ENCODE results near the gene DMGDH.

DMGDH gene

GRCh38 chr5:78997090-78997489 is 72.4 kb downstream of the DMGDH start:
- TF ChIP-seq CTCF (IDR thresholded peaks at IDR 0.05): no peak

- no peak for TF ChIP-seq CTCF (IDR thresholded peaks at IDR 0.05)
Observed at GRCh38 chr5:78995521-78996007, 73.9 kb downstream of the DMGDH start.

GRCh38 chr5:78993165-78993564 is 76.3 kb downstream of the DMGDH start:
- TF ChIP-seq CTCF (IDR thresholded peaks at IDR 0.05): no peak

DNA sequence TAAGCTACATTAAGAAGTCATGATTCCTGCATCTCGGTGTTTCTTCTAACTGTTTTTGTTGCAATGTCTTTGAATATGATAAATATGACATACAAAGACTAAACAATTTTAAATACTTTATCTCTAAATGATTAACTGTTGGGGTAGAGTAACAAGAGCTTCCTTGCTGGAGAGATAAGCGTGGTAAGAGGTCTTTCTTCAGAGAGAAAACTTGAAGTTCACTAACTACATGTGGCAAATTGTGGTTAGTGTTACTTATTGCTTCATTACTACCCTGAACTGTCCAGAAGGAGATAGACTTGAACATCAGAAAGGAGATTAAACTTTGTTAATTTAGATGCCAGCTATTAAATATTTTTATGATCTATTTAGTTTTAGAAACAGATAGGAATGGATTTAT is 77.3 kb downstream of the DMGDH start:
- no peak for TF ChIP-seq CTCF (IDR thresholded peaks at IDR 0.05)

- no peak for TF ChIP-seq CTCF (IDR thresholded peaks at IDR 0.05)
Observed at GRCh38 chr5:78989080-78989479, 80.4 kb downstream of the DMGDH start.

DNA sequence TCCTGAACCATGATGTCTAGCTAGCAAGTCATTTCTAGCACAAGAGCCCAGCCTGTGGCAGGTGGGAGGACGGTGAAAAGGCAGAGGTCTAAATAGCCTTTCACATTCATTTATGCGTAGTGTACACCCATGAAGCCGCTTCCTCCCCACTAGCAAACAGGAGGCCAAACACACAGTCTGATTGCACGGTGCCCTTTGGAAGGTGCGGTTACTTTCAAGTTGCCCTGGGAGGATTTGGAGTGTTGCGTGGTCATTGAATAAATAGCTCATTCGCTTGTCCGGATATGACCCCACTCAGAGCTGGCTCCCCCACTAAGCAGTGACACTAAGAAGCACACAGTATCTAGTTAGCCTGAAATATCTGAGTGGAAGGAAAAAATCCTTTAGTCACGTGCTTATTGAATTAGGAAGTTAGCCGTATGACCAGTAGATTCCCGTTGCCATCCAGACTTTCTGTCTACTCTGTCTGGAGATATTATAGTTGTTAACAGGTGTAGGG is 83.7 kb downstream of the DMGDH start:
- no peak for TF ChIP-seq CTCF (IDR thresholded peaks at IDR 0.05)

GRCh38 chr5:78985116-78985724 is 84.3 kb downstream of the DMGDH start, which contains the start of gene ARSB:
Gene ARSB, minus strand, starts transcription at chr5:78985310. Its CDS starts 62 bp downstream, at chr5:78985248.
- TF ChIP-seq CTCF (IDR thresholded peaks at IDR 0.05): no peak
